MM.1S (cell line): ENCODE results near the gene ERGIC2.

Experiments used
- DNase-seq: peaks from one replicate; pipeline ENCODE4 v3.0.0-alpha.2; 2015
- H2AFZ ChIP-seq: fragments of 300-600 bp; sonication (generic); 2 replicates; pipeline ENCODE4 v1.6.0; 2016; ENCODE audit warnings: antibody characterized with exemption, low read length
- H3F3A ChIP-seq: fragments of 300-600 bp; sonication (generic); 2 replicates; pipeline ENCODE4 v1.6.1; 2016; ENCODE audit warnings: mild to moderate bottlenecking, antibody characterized with exemption, low read length, moderate library complexity, mixed read lengths; ENCODE audit not compliant: insufficient read depth
- H3K27ac ChIP-seq: fragments of 300-600 bp; sonication (generic); 2 replicates; pipeline ENCODE4 v1.5.1; 2016; ENCODE audit warnings: mild to moderate bottlenecking, low read length
- H3K27me3 ChIP-seq: fragments of 300-600 bp; sonication (generic); replicated peaks from 2 replicates; pipeline ENCODE4 v1.6.0; 2016; ENCODE audit warnings: low read length; ENCODE audit not compliant: insufficient read depth
- H3K36me3 ChIP-seq: fragments of 300-600 bp; sonication (generic); replicated peaks from 2 replicates; pipeline ENCODE4 v1.6.1; 2016; ENCODE audit warnings: mild to moderate bottlenecking, low read length, mixed read lengths; ENCODE audit not compliant: insufficient read depth
- H3K4me1 ChIP-seq: fragments of 300-600 bp; sonication (generic); 2 replicates; pipeline ENCODE4 v1.6.1; 2016; ENCODE audit warnings: low read length, mixed read lengths
- H3K4me2 ChIP-seq: fragments of 300-600 bp; sonication (generic); 2 replicates; pipeline ENCODE4 v1.6.0; 2016; ENCODE audit warnings: low read depth, low read length
- H3K4me3 ChIP-seq: fragments of 300-600 bp; sonication (generic); 2 replicates; pipeline ENCODE4 v1.5.1; 2016; ENCODE audit warnings: low read length, mixed read lengths
- H3K79me2 ChIP-seq: fragments of 300-600 bp; sonication (generic); 2 replicates; pipeline ENCODE4 v1.6.1; 2016; ENCODE audit warnings: mixed run types, low read length, mixed read lengths
- H3K9ac ChIP-seq: fragments of 300-600 bp; sonication (generic); 2 replicates; pipeline ENCODE4 v1.6.1; 2016; ENCODE audit warnings: low read length, mixed read lengths
- H3K9me2 ChIP-seq: fragments of 300-600 bp; sonication (generic); replicated peaks from 2 replicates; pipeline ENCODE4 v1.6.1; 2016; ENCODE audit warnings: mild to moderate bottlenecking, low read length, mixed read lengths; ENCODE audit not compliant: insufficient read depth
- H3K9me3 ChIP-seq: fragments of 300-600 bp; sonication (generic); replicated peaks from 2 replicates; pipeline ENCODE4 v1.6.1; 2016; ENCODE audit warnings: mild to moderate bottlenecking, low read length, mixed read lengths; ENCODE audit not compliant: insufficient read depth
- H4K20me1 ChIP-seq: fragments of 300-600 bp; sonication (generic); 2 replicates; pipeline ENCODE4 v1.6.1; 2016; ENCODE audit warnings: mild to moderate bottlenecking, low read length, moderate library complexity, mixed read lengths; ENCODE audit not compliant: insufficient read depth
- EZH2 ChIP-seq: fragments of 300-600 bp; sonication (generic); optimal IDR thresholded peaks from 2 replicates; pipeline ENCODE3; 2017; ENCODE audit warnings: low read depth, mild to moderate bottlenecking, antibody characterized with exemption, low read length, mixed read lengths
- EZH2phosphoT487 ChIP-seq: fragments of 300-600 bp; sonication (generic); IDR thresholded peaks from 2 replicates; pipeline ENCODE4 v1.6.1; 2018; ENCODE audit warnings: antibody characterized with exemption, low read length
- TF ChIP-seq, protein P1 (sequence below): fragments of 300-600 bp; sonication (generic); IDR thresholded peaks from 2 replicates; pipeline ENCODE4 v1.5.1; 2016; ENCODE audit warnings: antibody characterized with exemption, low read length, mixed read lengths

The ERGIC2 gene

DNA sequence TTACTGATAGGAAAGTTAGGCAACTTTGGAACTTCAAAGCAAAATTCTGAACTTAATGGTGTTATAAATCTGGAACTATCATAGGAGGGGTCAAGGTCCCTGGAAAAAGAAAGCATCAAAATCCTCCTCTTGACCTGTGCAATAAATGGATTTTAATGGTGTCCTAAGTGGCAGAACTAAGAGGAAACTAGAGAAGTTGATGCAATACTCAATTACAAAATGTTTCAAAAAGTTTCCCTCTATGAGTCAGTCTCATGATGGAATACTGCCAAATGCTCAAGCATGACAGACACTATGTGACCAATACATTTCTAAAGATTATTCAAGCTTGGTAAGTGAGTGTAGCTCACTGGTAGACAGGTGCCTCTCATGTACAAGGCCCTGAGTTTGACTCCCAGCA lies 47.7 kb upstream of the ERGIC2 start:
- no peak overlapping the region for H3K4me2 ChIP-seq
- TF ChIP-seq EZH2 = no peak
- TF ChIP-seq, protein P1, sequence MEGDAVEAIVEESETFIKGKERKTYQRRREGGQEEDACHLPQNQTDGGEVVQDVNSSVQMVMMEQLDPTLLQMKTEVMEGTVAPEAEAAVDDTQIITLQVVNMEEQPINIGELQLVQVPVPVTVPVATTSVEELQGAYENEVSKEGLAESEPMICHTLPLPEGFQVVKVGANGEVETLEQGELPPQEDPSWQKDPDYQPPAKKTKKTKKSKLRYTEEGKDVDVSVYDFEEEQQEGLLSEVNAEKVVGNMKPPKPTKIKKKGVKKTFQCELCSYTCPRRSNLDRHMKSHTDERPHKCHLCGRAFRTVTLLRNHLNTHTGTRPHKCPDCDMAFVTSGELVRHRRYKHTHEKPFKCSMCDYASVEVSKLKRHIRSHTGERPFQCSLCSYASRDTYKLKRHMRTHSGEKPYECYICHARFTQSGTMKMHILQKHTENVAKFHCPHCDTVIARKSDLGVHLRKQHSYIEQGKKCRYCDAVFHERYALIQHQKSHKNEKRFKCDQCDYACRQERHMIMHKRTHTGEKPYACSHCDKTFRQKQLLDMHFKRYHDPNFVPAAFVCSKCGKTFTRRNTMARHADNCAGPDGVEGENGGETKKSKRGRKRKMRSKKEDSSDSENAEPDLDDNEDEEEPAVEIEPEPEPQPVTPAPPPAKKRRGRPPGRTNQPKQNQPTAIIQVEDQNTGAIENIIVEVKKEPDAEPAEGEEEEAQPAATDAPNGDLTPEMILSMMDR = no peak
- no peak overlapping the region for H2AFZ ChIP-seq

DNA sequence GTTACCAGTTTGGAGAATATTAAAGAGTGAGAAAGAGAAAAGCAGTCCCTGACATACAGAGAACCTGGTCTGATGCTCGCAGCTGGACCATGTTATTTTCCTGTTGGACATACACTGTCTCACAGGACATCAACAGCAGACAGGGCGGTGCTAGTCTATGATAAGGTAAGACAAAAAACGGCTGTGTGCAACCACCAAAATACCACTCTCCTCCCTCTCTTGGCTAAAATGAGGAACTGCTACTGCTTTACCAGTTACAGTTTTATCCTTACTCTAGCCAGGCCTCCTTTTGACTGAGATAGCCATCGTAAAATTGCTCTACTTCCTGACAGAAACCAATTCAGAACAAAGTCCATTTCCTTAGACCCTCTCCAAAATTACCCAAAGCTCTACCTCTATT lies 47.0 kb upstream of the ERGIC2 start:
- Histone ChIP-seq H3K79me2 (no peaks in the 10 kb centered on the region), H3K9me2 (no peaks in the 10 kb centered on the region), H3K27me3 (no peaks in the 10 kb centered on the region), H3K9ac (no peak overlapping the region), H3K4me1 (no peaks in the 10 kb centered on the region), H3K4me3 (no peak overlapping the region), H3K9me3 (no peaks in the 10 kb centered on the region), H3K4me2 (no peak overlapping the region), H3K27ac (no peak overlapping the region), H3K36me3 (no peaks in the 10 kb centered on the region), H3F3A (no peaks in the 10 kb centered on the region), H4K20me1 (no peaks in the 10 kb centered on the region), H2AFZ (no peak overlapping the region)
- DNase-seq = peak; percentile 47
- TF ChIP-seq, protein P1 = peak; percentile 53
- TF ChIP-seq EZH2 = no peak
- TF ChIP-seq EZH2phosphoT487 = no peak

More for the DNA sequence above, 47.7 kb upstream of the ERGIC2 start:
- Histone ChIP-seq H3K9ac (no peak overlapping the region), H3K4me1 (no peaks in the 10 kb centered on the region), H3K4me3 (no peak overlapping the region), H3K27ac (no peak overlapping the region), H3F3A (no peaks in the 10 kb centered on the region), H3K27me3 (no peaks in the 10 kb centered on the region), H3K9me2 (no peaks in the 10 kb centered on the region), H3K9me3 (no peaks in the 10 kb centered on the region), H3K36me3 (no peaks in the 10 kb centered on the region), H4K20me1 (no peaks in the 10 kb centered on the region), H3K79me2 (no peaks in the 10 kb centered on the region)
- no peak for DNase-seq

- Histone ChIP-seq H3K9ac (no peak overlapping the region), H3K36me3 (no peaks in the 10 kb centered on the region), H3K4me2 (no peak overlapping the region), H3K4me1 (no peaks in the 10 kb centered on the region), H2AFZ (no peak overlapping the region), H3K9me3 (no peaks in the 10 kb centered on the region), H3K9me2 (no peaks in the 10 kb centered on the region), H4K20me1 (no peaks in the 10 kb centered on the region), H3K4me3 (no peak overlapping the region), H3K27me3 (no peaks in the 10 kb centered on the region), H3K27ac (no peak overlapping the region), H3F3A (no peaks in the 10 kb centered on the region), H3K79me2 (no peaks in the 10 kb centered on the region)
- TF ChIP-seq EZH2phosphoT487 = no peak
- TF ChIP-seq EZH2 = no peak
- TF ChIP-seq, protein P1 = no peak
- no peak for DNase-seq
These were observed 45.5 kb upstream of the ERGIC2 start for GRCh38 chr12:29426498-29426897.
